ENCODE measurements around the gene CTNNAL1.
"Not testable (repeated sequence)": the region's sequence is repeated elsewhere in the genome, so short reads cannot be mapped to it uniquely, and the experiment has no call there.

Gene CTNNAL1

GRCh38 chr9:108980893-108981292, 32.4 kb downstream of the CTNNAL1 start:
- DNase-seq: no peak

GRCh38 chr9:108978205-108978604, 35.1 kb downstream of the CTNNAL1 start:
- no peak for DNase-seq

- DNase-seq: no peak
These were observed 39.4 kb downstream of the CTNNAL1 start for GRCh38 chr9:108973895-108974294.

- peak; percentile 22 for DNase-seq
These were observed 40.6 kb downstream of the CTNNAL1 start for GRCh38 chr9:108972626-108973209.

- no peak for DNase-seq
These were observed 41.1 kb downstream of the CTNNAL1 start for GRCh38 chr9:108972186-108972585.

- DNase-seq: not testable (repeated sequence)
These were observed 41.9 kb downstream of the CTNNAL1 start for GRCh38 chr9:108971392-108971791.

GRCh38 chr9:108967916-108968315, 45.4 kb downstream of the CTNNAL1 start:
- DNase-seq: no peak

- DNase-seq: peak; percentile 24
These were observed 49.7 kb downstream of the CTNNAL1 start for GRCh38 chr9:108963459-108964143.

- DNase-seq: no peak
These were observed 52.1 kb downstream of the CTNNAL1 start for GRCh38 chr9:108961151-108961550.

- no peak for DNase-seq
These were observed 53.0 kb downstream of the CTNNAL1 start for GRCh38 chr9:108960331-108960730.

- no peak for DNase-seq
These were observed 56.7 kb downstream of the CTNNAL1 start for GRCh38 chr9:108956631-108957026.

- no peak for DNase-seq
These were observed 57.2 kb downstream of the CTNNAL1 start for GRCh38 chr9:108956022-108956630.

GRCh38 chr9:108953983-108954574, 59.2 kb downstream of the CTNNAL1 start:
- peak; percentile 50 for DNase-seq

GRCh38 chr9:108951578-108951977, 61.7 kb downstream of the CTNNAL1 start:
- no peak for DNase-seq

- DNase-seq: no peak
These were observed 63.1 kb downstream of the CTNNAL1 start for GRCh38 chr9:108950168-108950567.

GRCh38 chr9:108939975-108940374, 73.3 kb downstream of the CTNNAL1 start:
- no peak for DNase-seq

GRCh38 chr9:108937561-108938305, 75.6 kb downstream of the CTNNAL1 start:
- no peak for DNase-seq

- DNase-seq: peak; percentile 87
These were observed 78.9 kb downstream of the CTNNAL1 start, which contains the start of gene ABITRAM for GRCh38 chr9:108934323-108934893. TSS of gene ABITRAM (plus strand) at chr9:108934400. CDS start at chr9:108934487, 87 bp downstream.

GRCh38 chr9:108933718-108934322, 79.5 kb downstream of the CTNNAL1 start, which contains the start of gene ELP1:
TSS of gene ELP1 (minus strand) at chr9:108934124. CDS start at chr9:108931146, 2,978 bp downstream.
- peak; percentile 96 for DNase-seq

- DNase-seq: peak; percentile 4
These were observed 80.0 kb downstream of the CTNNAL1 start for GRCh38 chr9:108933231-108933717.

GRCh38 chr9:108928386-108928785, 84.9 kb downstream of the CTNNAL1 start:
- DNase-seq: no peak

- no peak for DNase-seq
These were observed 88.8 kb downstream of the CTNNAL1 start for GRCh38 chr9:108924466-108924865.

All from fibroblast of skin of scalp (primary cell).